PC-3 (cell line): ENCODE measurements around the gene SF3A1. TPM values are rescaled to one million over a fixed set of nuclear protein-coding genes. Genes with fewer than 3 reads are reported as not detected.

ENCODE experiments used
- ATAC-seq: fragments of 200-7000 bp; cut with Tn5 transposase; 2 replicates; pipeline ENCODE4 v1.9.1; 2020; ENCODE audit warnings: mild to moderate bottlenecking, moderate library complexity
- BruUV-seq: library from RNA; stranded (reverse); fragments of 400-500 nt; replicated peaks from 2 replicates; lab custom pipeline; 2021; lab: Mats Ljungman, UMichigan
- CTCF ChIA-PET: fragments of 300-600 bp; sonication (Branson Sonifier 250); formaldehyde crosslinking; loops from one replicate; lab custom pipeline; 2022; ENCODE audit warnings: antibody characterized with exemption; lab: Charles Lee
- POLR2A ChIA-PET: fragments of 300-600 bp; sonication (Branson Sonifier 250); formaldehyde crosslinking; loops from one replicate; lab custom pipeline; 2022; ENCODE audit warnings: antibody characterized with exemption; ENCODE audit not compliant: unreplicated experiment; lab: Charles Lee
- DNase-seq: peaks from one replicate; pipeline ENCODE4 v3.0.0-alpha.2; 2015
- H2AFZ ChIP-seq: fragments of 300-600 bp; sonication (generic); 2 replicates; pipeline ENCODE4 v1.6.0; 2016; ENCODE audit warnings: antibody characterized with exemption, low read length
- H3F3A ChIP-seq: fragments of 300-600 bp; sonication (generic); one replicate; pipeline ENCODE4 v1.6.0; 2017; ENCODE audit warnings: antibody characterized with exemption, low read length, control low read depth, mild to moderate bottlenecking; ENCODE audit not compliant: unreplicated experiment
- H3K27ac ChIP-seq: fragments of 300-600 bp; sonication (generic); 2 replicates; pipeline ENCODE4 v1.5.1; 2016; ENCODE audit warnings: mild to moderate bottlenecking, low read length
- H3K27me3 ChIP-seq: fragments of 300-600 bp; sonication (generic); 2 replicates; pipeline ENCODE4 v1.6.1; 2016; ENCODE audit warnings: low read length, mixed read lengths
- H3K36me3 ChIP-seq: fragments of 300-600 bp; sonication (generic); 2 replicates; pipeline ENCODE4 v1.6.1; 2016; ENCODE audit warnings: low read depth, mixed run types, low read length, mixed read lengths
- H3K4me1 ChIP-seq: fragments of 300-600 bp; sonication (generic); 2 replicates; pipeline ENCODE4 v1.5.1; 2016; ENCODE audit warnings: low read length; ENCODE audit not compliant: insufficient read depth
- H3K4me2 ChIP-seq: fragments of 300-600 bp; sonication (generic); 2 replicates; pipeline ENCODE4 v1.6.0; 2016; ENCODE audit warnings: low read length
- H3K4me3 ChIP-seq: fragments of 300-600 bp; sonication (generic); 2 replicates; pipeline ENCODE4 v1.5.1; 2016; ENCODE audit warnings: mild to moderate bottlenecking, low read length, mixed read lengths
- H3K79me2 ChIP-seq: fragments of 300-600 bp; sonication (generic); 2 replicates; pipeline ENCODE4 v1.6.1; 2017; ENCODE audit warnings: low read length, mixed read lengths
- H3K9ac ChIP-seq: fragments of 300-600 bp; sonication (generic); 2 replicates; pipeline ENCODE4 v1.6.0; 2016; ENCODE audit warnings: mild to moderate bottlenecking, low read length
- H3K9me2 ChIP-seq: fragments of 300-600 bp; sonication (generic); replicated peaks from 2 replicates; pipeline ENCODE4 v1.6.1; 2016; ENCODE audit warnings: mixed run types, low read length, mixed read lengths
- H3K9me3 ChIP-seq: fragments of 300-600 bp; sonication (generic); 2 replicates; pipeline ENCODE4 v1.6.1; 2016; ENCODE audit warnings: low read length, mixed read lengths
- H4K20me1 ChIP-seq: fragments of 300-600 bp; sonication (generic); 2 replicates; pipeline ENCODE4 v1.6.1; 2016; ENCODE audit warnings: low read length, mixed read lengths
- CTCF ChIP-seq: fragments of 300-600 bp; sonication (generic); conservative IDR thresholded peaks from 2 replicates; pipeline ENCODE4 v1.5.1; 2017; ENCODE audit warnings: antibody characterized with exemption, low read depth, mild to moderate bottlenecking, low read length
- EZH2 ChIP-seq: fragments of 300-600 bp; sonication (generic); IDR thresholded peaks from one replicate; pipeline ENCODE4 v1.6.1; 2017; ENCODE audit warnings: antibody characterized with exemption, mild to moderate bottlenecking, low read length; ENCODE audit not compliant: unreplicated experiment
- intact Hi-C: fragments of 100-400 bp; cut with micrococcal nuclease; formaldehyde crosslinking; loops from 2 replicates; pipeline ENCODE4 v1.9.0; 2023
- total RNA-seq: library from RNA; depleted of rRNA; stranded (reverse); fragments of >200 nt; gene quantifications from 2 replicates; pipeline ENCODE4 v1.2.3, GENCODE V29; 2014

The SF3A1 gene
- total RNA-seq, 1 experiment from 2014 or later, result 59.2 TPM

DNA sequence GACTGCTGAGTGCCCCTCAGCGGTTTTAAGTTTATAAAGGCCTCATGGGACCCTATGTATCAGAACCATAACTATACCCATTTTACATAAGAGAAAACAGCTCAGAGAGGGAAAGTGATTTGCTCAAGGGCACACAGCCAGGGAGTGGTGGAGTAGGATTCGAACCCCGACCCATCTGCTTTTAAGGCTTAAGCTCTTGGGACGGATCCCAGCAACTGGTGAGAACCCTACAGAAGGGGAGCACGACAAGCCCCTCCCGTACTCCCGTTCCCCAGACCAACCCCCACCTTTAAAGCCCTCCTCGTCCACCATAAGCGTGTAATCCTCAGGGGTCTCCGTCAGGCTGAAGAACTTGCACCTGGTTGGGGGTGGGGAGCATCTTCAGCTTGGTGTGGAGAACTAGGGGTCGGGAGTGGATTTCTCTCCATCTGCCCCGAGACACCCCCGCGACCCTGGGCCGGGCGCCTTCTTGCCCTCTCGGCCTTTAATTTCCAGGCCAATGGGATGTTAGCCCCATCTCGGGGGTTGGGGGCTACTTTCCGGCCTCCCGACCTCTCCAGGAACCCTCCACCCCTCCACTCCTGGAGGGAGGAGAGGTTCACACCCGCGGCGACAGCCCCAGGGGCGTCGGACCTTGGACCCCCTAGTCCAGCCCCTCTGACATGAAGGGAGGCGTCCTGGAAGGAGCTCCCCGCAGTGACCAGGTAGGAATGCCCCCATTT is 68.1 kb downstream of the SF3A1 start:
- Histone ChIP-seq H3K9me3 (no peaks in the 10 kb centered on the region), H3K4me1 (peaks cover 25% of the 10 kb centered on the region), H3K9ac (peak overlapping the region; percentile 72), H3K27ac (peak overlapping the region; percentile 37; the same call in 1 of the 2 replicates), H3K79me2 (0 out of 2 replicates have a peak, but pooled peaks cover 3% of the 10 kb centered on the region), H4K20me1 (no peaks in the 10 kb centered on the region), H2AFZ (peak overlapping the region; percentile 64; the same call in 1 of the 2 replicates), H3K9me2 (no peaks in the 10 kb centered on the region), H3F3A (no peaks in the 10 kb centered on the region), H3K4me2 (peak overlapping the region; percentile 96), H3K36me3 (peaks cover 3% of the 10 kb centered on the region; the same call in 1 of the 2 replicates), H3K4me3 (peak overlapping the region; percentile 79), H3K27me3 (no peaks in the 10 kb centered on the region)
- intact Hi-C loops, result loop anchor here (5.0 kb wide), 1 partner anchor 39 kb away; the partner anchor contains the start of gene TBC1D10A
- TSS peak; percentile 84 for BruUV-seq
- CTCF ChIA-PET, result interaction anchor here (0.6 to 2.2 kb wide), 10 partner anchors 10 to 184 kb away, joined by 3 to 33 read pairs (median 4); partner anchors contain the start of genes RNF215, SEC14L2 and TBC1D10A
- no peak for TF ChIP-seq EZH2
- no peak for ATAC-seq
- DNase-seq, result no peak
- POLR2A ChIA-PET, result interaction anchor here (0.5 to 1.0 kb wide), 4 partner anchors 34 to 474 kb away, joined by 3 to 7 read pairs (median 6); partner anchors contain the start of gene TBC1D10A

GRCh38 chr22:30287648-30288418 is 68.9 kb downstream of the SF3A1 start:
- peak overlapping the region; percentile 37; the same call in 1 of the 2 replicates for H3K27ac ChIP-seq
- CTCF ChIA-PET, result interaction anchor here (0.6 to 2.2 kb wide), 11 partner anchors 11 to 183 kb away, joined by 3 to 33 read pairs (median 4); partner anchors contain the start of genes RNF215, SEC14L2 and TBC1D10A
- H3K9ac ChIP-seq, result 0 out of 2 replicates have a peak overlapping the region, but pooled peaks have one; percentile 72

More at GRCh38 chr22:30287648-30288418, 68.9 kb downstream of the SF3A1 start:
- peak overlapping the region; percentile 96 for H3K4me2 ChIP-seq
- H3F3A ChIP-seq, result no peaks in the 10 kb centered on the region
- ATAC-seq (peak; percentile 63), DNase-seq (peak; percentile 81)
- 0 out of 2 replicates have a peak, but pooled peaks cover under 1% of the 10 kb centered on the region for H3K36me3 ChIP-seq
- H3K4me1 ChIP-seq, result peaks cover 25% of the 10 kb centered on the region
- H3K9me3 ChIP-seq, result no peaks in the 10 kb centered on the region
- POLR2A ChIA-PET, result interaction anchor here (0.6 to 1.0 kb wide), 3 partner anchors 8 to 39 kb away, joined by 3 to 6 read pairs (median 3); partner anchors contain the start of gene TBC1D10A
- H3K27me3 ChIP-seq, result no peaks in the 10 kb centered on the region
- intact Hi-C loops, result loop anchor here (5.0 kb wide), 1 partner anchor 39 kb away; the partner anchor contains the start of gene TBC1D10A
- H2AFZ ChIP-seq, result no peak overlapping the region
- H3K79me2 ChIP-seq, result 0 out of 2 replicates have a peak, but pooled peaks cover 3% of the 10 kb centered on the region
- H4K20me1 ChIP-seq, result no peaks in the 10 kb centered on the region
- TF ChIP-seq EZH2, result no peak
- peak; percentile 69 for TF ChIP-seq CTCF
- H3K4me3 ChIP-seq, result peak overlapping the region; percentile 79
- H3K9me2 ChIP-seq, result no peaks in the 10 kb centered on the region
- BruUV-seq, result no TSS peak
